Trophoblast cell (in vitro differentiated cells and primary cell): ENCODE results near the gene THSD1.

Experiments
- DNase-seq, 2 donors: peaks; one replicate each; pipeline ENCODE4 v3.0.0-alpha.2; 2016
- H2AFZ ChIP-seq: 2 replicates; pipeline ENCODE4 v1.6.1; 2013; ENCODE audit warnings: low read length, moderate library complexity, mild to moderate bottlenecking; ENCODE audit not compliant: insufficient read depth, poor library complexity
- H2AK5ac ChIP-seq: 2 replicates; pipeline ENCODE4 v1.6.1; 2013; ENCODE audit warnings: mild to moderate bottlenecking, low read length
- H2BK120ac ChIP-seq: 2 replicates; pipeline ENCODE4 v1.6.1; 2013; ENCODE audit warnings: low read length, mild to moderate bottlenecking, moderate library complexity; ENCODE audit not compliant: insufficient read depth, poor library complexity
- H2BK12ac ChIP-seq: 2 replicates; pipeline ENCODE4 v1.6.1; 2013; ENCODE audit warnings: mild to moderate bottlenecking, low read length, moderate library complexity
- H2BK5ac ChIP-seq: 2 replicates; pipeline ENCODE4 v1.6.1; 2013; ENCODE audit warnings: low read length, low read depth, moderate library complexity, mild to moderate bottlenecking; ENCODE audit not compliant: poor library complexity
- H3K14ac ChIP-seq: 2 replicates; pipeline ENCODE4 v1.6.1; 2013; ENCODE audit warnings: mild to moderate bottlenecking, low read length
- H3K18ac ChIP-seq: 2 replicates; pipeline ENCODE4 v1.6.1; 2013; ENCODE audit warnings: mild to moderate bottlenecking, low read length
- H3K23ac ChIP-seq: 2 replicates; pipeline ENCODE4 v1.6.1; 2013; ENCODE audit warnings: low read length
- H3K27ac ChIP-seq: 2 replicates; pipeline ENCODE4 v1.5.1; 2013; ENCODE audit warnings: low read depth, mild to moderate bottlenecking, inconsistent platforms, low read length, moderate library complexity
- H3K27me3 ChIP-seq: 2 replicates; pipeline ENCODE4 v1.6.1; 2013; ENCODE audit warnings: inconsistent platforms, mild to moderate bottlenecking, low read length, moderate library complexity; ENCODE audit not compliant: insufficient read depth
- H3K36me3 ChIP-seq, 2 experiments: 1 replicate in 1 of 2; 2 replicates in 1 of 2; pipeline ENCODE4 v1.6.1; 2013; ENCODE audit warnings: low read length in 2 of 2, mild to moderate bottlenecking in 2 of 2, moderate library complexity in 1 of 2; ENCODE audit not compliant: insufficient read depth in 2 of 2, control insufficient read depth in 1 of 2
- H3K4ac ChIP-seq: 2 replicates; pipeline ENCODE4 v1.6.1; 2013; ENCODE audit warnings: low read depth, mild to moderate bottlenecking, low read length, moderate library complexity
- H3K4me1 ChIP-seq, 2 experiments: 1 replicate in 1 of 2; 2 replicates in 1 of 2; pipeline ENCODE4 v1.6.1; 2013; ENCODE audit warnings: low read length in 2 of 2, mild to moderate bottlenecking in 2 of 2, moderate library complexity in 1 of 2; ENCODE audit not compliant: insufficient read depth in 2 of 2, control insufficient read depth in 1 of 2
- H3K4me2 ChIP-seq: 2 replicates; pipeline ENCODE4 v1.6.1; 2013; ENCODE audit warnings: inconsistent platforms, mild to moderate bottlenecking, low read length, moderate library complexity
- H3K4me3 ChIP-seq: 2 replicates; pipeline ENCODE4 v1.5.1; 2013; ENCODE audit warnings: mild to moderate bottlenecking, low read depth, low read length, inconsistent platforms
- H3K79me1 ChIP-seq: one replicate; pipeline ENCODE4 v1.6.1; 2013; ENCODE audit warnings: low read length
- H3K79me2 ChIP-seq: 2 replicates; pipeline ENCODE4 v1.6.1; 2013; ENCODE audit warnings: low read length, mild to moderate bottlenecking; ENCODE audit not compliant: control insufficient read depth, insufficient read depth, poor library complexity
- H3K9ac ChIP-seq: 2 replicates; pipeline ENCODE4 v1.6.1; 2013; ENCODE audit warnings: mild to moderate bottlenecking, low read length
- H3K9me3 ChIP-seq: 2 replicates; pipeline ENCODE4 v1.6.1; 2013; ENCODE audit warnings: low read depth, mild to moderate bottlenecking, control low read depth, inconsistent platforms, low read length; ENCODE audit not compliant: insufficient read depth
- H4K12ac ChIP-seq: 2 replicates; pipeline ENCODE4 v1.6.1; 2013; ENCODE audit warnings: low read depth, mild to moderate bottlenecking, low read length, moderate library complexity
- H4K8ac ChIP-seq: 2 replicates; pipeline ENCODE4 v1.6.1; 2013; ENCODE audit warnings: low read depth, mild to moderate bottlenecking, low read length, moderate library complexity
- H4K91ac ChIP-seq: one replicate; pipeline ENCODE4 v1.6.1; 2013; ENCODE audit warnings: low read depth, mild to moderate bottlenecking, low read length, moderate library complexity
- WGBS: extraction: QIAGEN DNeasy Blood & Tissue Kit; methylation state at CpG from one replicate; pipeline ENCODE4 v1.1.7; 2013; ENCODE audit warnings: missing lambda C conversion rate; ENCODE audit not compliant: insufficient read length, insufficient coverage; ENCODE audit errors: extremely low coverage; 5-methylcytosine and 5-hydroxymethylcytosine counted together

THSD1 gene

GRCh38 chr13:52414963-52415362, 9.0 kb upstream of the THSD1 start:
- Histone ChIP-seq H2BK5ac (no peak overlapping the region), H4K12ac (no peak overlapping the region), H3K9ac (no peak overlapping the region), H3K23ac (no peak overlapping the region), H3K4me3 (no peak overlapping the region), H3K4ac (no peak overlapping the region), H3K36me3 (peaks cover 6 to 12% of the 10 kb centered on the region in 2 experiments), H3K79me1 (no peaks in the 10 kb centered on the region), H3K18ac (no peak overlapping the region), H3K4me2 (no peak overlapping the region), H2AK5ac (no peak overlapping the region), H3K14ac (no peak overlapping the region), H3K4me1 (no peaks in the 10 kb centered on the region), H2BK120ac (no peak overlapping the region), H4K91ac (no peak overlapping the region), H2BK12ac (no peak overlapping the region), H3K27me3 (no peaks in the 10 kb centered on the region), H3K79me2 (no peaks in the 10 kb centered on the region), H3K27ac (no peak overlapping the region), H4K8ac (no peak overlapping the region), H2AFZ (no peak overlapping the region), H3K9me3 (no peaks in the 10 kb centered on the region)
- no CpG with 5 or more reads among the region's 1 CpG for WGBS
- DNase-seq: peak; percentile 46 to 76

GRCh38 chr13:52414051-52414450, 8.1 kb upstream of the THSD1 start:
- Histone ChIP-seq H3K36me3 (peaks cover 6 to 12% of the 10 kb centered on the region in 2 experiments), H3K79me1 (no peaks in the 10 kb centered on the region)
- WGBS: no CpG with 5 or more reads among the region's 1 CpG

GRCh38 chr13:52412128-52412527, 6.2 kb upstream of the THSD1 start:
- H3K4ac ChIP-seq: no peak overlapping the region
- peaks cover 3 to 8% of the 10 kb centered on the region in 2 experiments for H3K36me3 ChIP-seq
- no peak overlapping the region for H3K9ac ChIP-seq
- no peak overlapping the region for H2BK120ac ChIP-seq
- H3K18ac ChIP-seq: no peak overlapping the region
- H2BK5ac ChIP-seq: no peak overlapping the region
- no peak overlapping the region for H4K12ac ChIP-seq
- no peak overlapping the region for H2AFZ ChIP-seq
- no peak overlapping the region for H3K27ac ChIP-seq
- H3K14ac ChIP-seq: no peak overlapping the region
- no peaks in the 10 kb centered on the region for H3K4me1 ChIP-seq
- no peak overlapping the region for H2BK12ac ChIP-seq
- no peaks in the 10 kb centered on the region for H3K79me2 ChIP-seq
- no peak for DNase-seq
- no peak overlapping the region for H3K4me2 ChIP-seq
- no peaks in the 10 kb centered on the region for H3K9me3 ChIP-seq
- no peak overlapping the region for H4K8ac ChIP-seq
- no peak overlapping the region for H4K91ac ChIP-seq
- no peaks in the 10 kb centered on the region for H3K79me1 ChIP-seq
- no peak overlapping the region for H2AK5ac ChIP-seq
- no peak overlapping the region for H3K4me3 ChIP-seq
- no peak overlapping the region for H3K23ac ChIP-seq
- 86% methylated on average over 1 of the region's 1 CpG for WGBS
- no peaks in the 10 kb centered on the region for H3K27me3 ChIP-seq

More at GRCh38 chr13:52414051-52414450, 8.1 kb upstream of the THSD1 start:
- no peak overlapping the region for H4K91ac ChIP-seq
- no peak overlapping the region for H3K4me2 ChIP-seq
- H3K9me3 ChIP-seq: no peaks in the 10 kb centered on the region
- H3K4me3 ChIP-seq: no peak overlapping the region
- no peak overlapping the region for H3K18ac ChIP-seq
- H2AK5ac ChIP-seq: no peak overlapping the region
- H2BK12ac ChIP-seq: peak overlapping the region; percentile 10
- H2AFZ ChIP-seq: no peak overlapping the region
- no peaks in the 10 kb centered on the region for H3K4me1 ChIP-seq
- no peak overlapping the region for H3K14ac ChIP-seq
- no peak overlapping the region for H3K4ac ChIP-seq
- no peak overlapping the region for H4K8ac ChIP-seq
- no peak overlapping the region for H2BK120ac ChIP-seq
- H4K12ac ChIP-seq: no peak overlapping the region
- H3K27me3 ChIP-seq: no peaks in the 10 kb centered on the region
- no peak overlapping the region for H3K9ac ChIP-seq
- no peaks in the 10 kb centered on the region for H3K79me2 ChIP-seq
- H2BK5ac ChIP-seq: no peak overlapping the region
- H3K23ac ChIP-seq: no peak overlapping the region
- DNase-seq: no peak
- no peak overlapping the region for H3K27ac ChIP-seq

GRCh38 chr13:52411629-52412028, 5.7 kb upstream of the THSD1 start:
- WGBS: no CpG with 5 or more reads among the region's 4 CpGs
- no peak overlapping the region for H2BK12ac ChIP-seq
- no peaks in the 10 kb centered on the region for H3K79me2 ChIP-seq
- no peak overlapping the region for H2BK5ac ChIP-seq
- no peak overlapping the region for H3K14ac ChIP-seq
- no peak overlapping the region for H3K23ac ChIP-seq
- H4K91ac ChIP-seq: no peak overlapping the region
- H4K12ac ChIP-seq: no peak overlapping the region
- H3K18ac ChIP-seq: no peak overlapping the region
- H4K8ac ChIP-seq: no peak overlapping the region
- no peak for DNase-seq
- no peaks in the 10 kb centered on the region for H3K79me1 ChIP-seq
- H2AFZ ChIP-seq: no peak overlapping the region
- no peak overlapping the region for H3K4me2 ChIP-seq
- no peak overlapping the region for H3K4ac ChIP-seq
- H3K4me1 ChIP-seq: no peaks in the 10 kb centered on the region
- peaks cover 4% of the 10 kb centered on the region for H3K27me3 ChIP-seq
- no peak overlapping the region for H2BK120ac ChIP-seq
- no peak overlapping the region for H3K9ac ChIP-seq
- H3K4me3 ChIP-seq: no peak overlapping the region
- no peaks in the 10 kb centered on the region for H3K9me3 ChIP-seq
- peaks cover 3 to 6% of the 10 kb centered on the region in 2 experiments for H3K36me3 ChIP-seq
- H2AK5ac ChIP-seq: no peak overlapping the region
- no peak overlapping the region for H3K27ac ChIP-seq
